WTC11 (cell line): ENCODE results near the gene HPCAL1. TPM values are rescaled to one million over a fixed set of nuclear protein-coding genes. Genes with fewer than 3 reads are reported as not detected.
A peak's percentile ranks its signal among the peaks of the same experiment; 100 is the strongest.

ENCODE experiments used
- ATAC-seq: fragments of 200-7000 bp; cut with Tn5 transposase; 2 replicates; pipeline ENCODE4 v1.10.0; 2021; ENCODE audit warnings: mild to moderate bottlenecking, moderate library complexity
- CTCF ChIA-PET: fragments of 300-600 bp; sonication (Branson Sonifier 250); formaldehyde crosslinking; loops from one replicate; lab custom pipeline; 2021; ENCODE audit warnings: antibody characterized with exemption; lab: Charles Lee
- POLR2A ChIA-PET: fragments of 350-600 bp; sonication (Branson Sonifier 250); formaldehyde crosslinking; loops from one replicate; lab custom pipeline; 2021; ENCODE audit warnings: antibody characterized with exemption; lab: Charles Lee
- DNase-seq: peaks from one replicate; pipeline ENCODE4 v3.0.0; 2021; ENCODE audit warnings: low spot score
- H3K27ac Mint-ChIP-seq: 2 replicates; pipeline ENCODE4 v1.8.0; 2021; ENCODE audit warnings: mixed read lengths
- H3K27me3 Mint-ChIP-seq: 2 replicates; pipeline ENCODE4 v1.8.0; 2021; ENCODE audit warnings: low read depth, mild to moderate bottlenecking, moderate library complexity, mixed read lengths
- H3K36me3 Mint-ChIP-seq: 2 replicates; pipeline ENCODE4 v1.8.0; 2021; ENCODE audit warnings: mixed read lengths
- H3K4me1 Mint-ChIP-seq: 2 replicates; pipeline ENCODE4 v1.8.0; 2022; ENCODE audit warnings: mixed read lengths
- H3K4me3 Mint-ChIP-seq: 2 replicates; pipeline ENCODE4 v1.8.0; 2021; ENCODE audit warnings: mild to moderate bottlenecking, moderate library complexity, mixed read lengths
- H3K9me3 Mint-ChIP-seq: 2 replicates; pipeline ENCODE4 v1.8.0; 2021; ENCODE audit warnings: mixed read lengths
- ATF1 ChIP-seq: sonication (generic); formaldehyde crosslinking; IDR thresholded peaks from 2 replicates; pipeline ENCODE4 v1.8.1; 2023; ENCODE audit warnings: mild to moderate bottlenecking, moderate library complexity, missing genetic modification reagents
- KAT7 ChIP-seq: sonication (generic); formaldehyde crosslinking; IDR thresholded peaks from 2 replicates; pipeline ENCODE4 v1.8.1; 2023; ENCODE audit warnings: missing genetic modification reagents, mild to moderate bottlenecking, borderline replicate concordance
- NFATC4 ChIP-seq: fragments of 250-450 bp; sonication (Bioruptor Pico); IDR thresholded peaks from 2 replicates; pipeline ENCODE4 v1.9.0; 2021; ENCODE audit warnings: mild to moderate bottlenecking
- NR1H2 ChIP-seq: sonication (generic); formaldehyde crosslinking; IDR thresholded peaks from 2 replicates; pipeline ENCODE4 v1.9.0; 2021; ENCODE audit warnings: mild to moderate bottlenecking, moderate library complexity, missing genetic modification reagents
- OVOL2 ChIP-seq: fragments of 250-450 bp; sonication (Bioruptor Pico); IDR thresholded peaks from 2 replicates; pipeline ENCODE4 v1.9.0; 2021; ENCODE audit warnings: mild to moderate bottlenecking, borderline replicate concordance
- PRRX2 ChIP-seq: fragments of 250-450 bp; sonication (Bioruptor Pico); IDR thresholded peaks from 2 replicates; pipeline ENCODE4 v1.8.0; 2021; ENCODE audit warnings: mild to moderate bottlenecking
- SMAD4 ChIP-seq: sonication (generic); formaldehyde crosslinking; IDR thresholded peaks from 2 replicates; pipeline ENCODE4 v1.8.0; 2022; ENCODE audit warnings: mild to moderate bottlenecking, missing genetic modification reagents
- SOX15 ChIP-seq: fragments of 250-450 bp; sonication (Bioruptor Pico); IDR thresholded peaks from 2 replicates; pipeline ENCODE4 v1.9.0; 2021; ENCODE audit warnings: mild to moderate bottlenecking
- TP53 ChIP-seq: sonication (generic); formaldehyde crosslinking; IDR thresholded peaks from 2 replicates; pipeline ENCODE4 v1.8.1; 2023; ENCODE audit warnings: mild to moderate bottlenecking, missing genetic modification reagents
- ZNF263 ChIP-seq: sonication (generic); formaldehyde crosslinking; IDR thresholded peaks from 2 replicates; pipeline ENCODE4 v1.8.1; 2022; ENCODE audit warnings: low read depth, mild to moderate bottlenecking, moderate library complexity, missing genetic modification reagents
- ZNF317 ChIP-seq: sonication (generic); formaldehyde crosslinking; IDR thresholded peaks from 2 replicates; pipeline ENCODE4 v1.8.1; 2023; ENCODE audit warnings: low read depth, mild to moderate bottlenecking, moderate library complexity, missing genetic modification reagents, borderline replicate concordance
- ZNF423 ChIP-seq: fragments of 250-450 bp; sonication (Bioruptor Pico); IDR thresholded peaks from 2 replicates; pipeline ENCODE4 v2.1.2; 2022; ENCODE audit warnings: mild to moderate bottlenecking, moderate library complexity
- total RNA-seq: library from RNA; stranded (reverse); gene quantifications from 3 replicates; pipeline ENCODE4 v1.2.3, GENCODE V29; 2021
- TF ChIP-seq, protein P1 (sequence below): sonication (generic); formaldehyde crosslinking; IDR thresholded peaks from 2 replicates; pipeline ENCODE4 v1.8.0; 2022; ENCODE audit warnings: missing genetic modification reagents
- TF ChIP-seq, protein P2 (sequence below): fragments of 250-450 bp; sonication (Bioruptor Pico); IDR thresholded peaks from 2 replicates; pipeline ENCODE4 v1.8.0; 2021; ENCODE audit warnings: mild to moderate bottlenecking
- TF ChIP-seq, protein P3 (sequence below): sonication (generic); formaldehyde crosslinking; conservative IDR thresholded peaks from 2 replicates; pipeline ENCODE4 v1.8.1; 2023; ENCODE audit warnings: mild to moderate bottlenecking, low read depth, missing genetic modification reagents, moderate library complexity
- TF ChIP-seq, protein P4 (sequence below): sonication (generic); formaldehyde crosslinking; IDR thresholded peaks from 2 replicates; pipeline ENCODE4 v1.8.0; 2022; ENCODE audit warnings: mild to moderate bottlenecking, missing genetic modification reagents
- TF ChIP-seq, protein P5 (sequence below): sonication (generic); formaldehyde crosslinking; IDR thresholded peaks from 2 replicates; pipeline ENCODE4 v1.8.0; 2023; ENCODE audit warnings: missing genetic modification reagents, mild to moderate bottlenecking, borderline replicate concordance

Gene HPCAL1
- total RNA-seq, 1 experiment from 2014 or later = 11.8 TPM

DNA sequence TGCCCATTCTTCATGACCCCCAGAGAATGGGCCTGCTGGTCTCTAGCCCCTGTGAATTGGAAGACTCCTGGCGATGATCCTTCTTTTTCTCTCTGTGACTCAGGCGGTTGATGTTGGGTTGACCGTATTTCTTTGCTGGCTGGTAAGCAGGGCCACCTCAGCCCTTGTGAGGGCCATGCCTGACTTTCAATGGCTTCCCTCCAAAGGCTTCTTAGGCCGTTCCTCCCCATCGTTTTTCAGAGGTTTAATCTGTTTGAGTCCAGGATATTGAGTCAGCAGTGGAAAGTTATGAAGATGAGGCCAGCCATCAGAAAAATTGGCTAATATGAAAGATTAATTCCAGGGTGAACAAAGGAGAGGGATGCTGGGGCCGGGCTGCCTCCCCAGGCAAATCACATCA lies 13.6 kb downstream of the HPCAL1 start:
- Mint-ChIP-seq H3K36me3 (no peaks in the 10 kb centered on the region), H3K9me3 (no peaks in the 10 kb centered on the region), H3K27me3 (no peaks in the 10 kb centered on the region), H3K4me1 (peaks cover 15% of the 10 kb centered on the region), H3K4me3 (no peak overlapping the region), H3K27ac (peak overlapping the region; percentile 89)
- DNase-seq (no peak), ATAC-seq (no peak)
- ChIA-PET POLR2A (no interaction called here), CTCF (interaction anchor here (1.2 to 2.6 kb wide), 2 partner anchors 12 to 192 kb away, joined by 4 to 27 read pairs; partner anchors contain the start of gene HPCAL1)
- TF ChIP-seq, protein P1, sequence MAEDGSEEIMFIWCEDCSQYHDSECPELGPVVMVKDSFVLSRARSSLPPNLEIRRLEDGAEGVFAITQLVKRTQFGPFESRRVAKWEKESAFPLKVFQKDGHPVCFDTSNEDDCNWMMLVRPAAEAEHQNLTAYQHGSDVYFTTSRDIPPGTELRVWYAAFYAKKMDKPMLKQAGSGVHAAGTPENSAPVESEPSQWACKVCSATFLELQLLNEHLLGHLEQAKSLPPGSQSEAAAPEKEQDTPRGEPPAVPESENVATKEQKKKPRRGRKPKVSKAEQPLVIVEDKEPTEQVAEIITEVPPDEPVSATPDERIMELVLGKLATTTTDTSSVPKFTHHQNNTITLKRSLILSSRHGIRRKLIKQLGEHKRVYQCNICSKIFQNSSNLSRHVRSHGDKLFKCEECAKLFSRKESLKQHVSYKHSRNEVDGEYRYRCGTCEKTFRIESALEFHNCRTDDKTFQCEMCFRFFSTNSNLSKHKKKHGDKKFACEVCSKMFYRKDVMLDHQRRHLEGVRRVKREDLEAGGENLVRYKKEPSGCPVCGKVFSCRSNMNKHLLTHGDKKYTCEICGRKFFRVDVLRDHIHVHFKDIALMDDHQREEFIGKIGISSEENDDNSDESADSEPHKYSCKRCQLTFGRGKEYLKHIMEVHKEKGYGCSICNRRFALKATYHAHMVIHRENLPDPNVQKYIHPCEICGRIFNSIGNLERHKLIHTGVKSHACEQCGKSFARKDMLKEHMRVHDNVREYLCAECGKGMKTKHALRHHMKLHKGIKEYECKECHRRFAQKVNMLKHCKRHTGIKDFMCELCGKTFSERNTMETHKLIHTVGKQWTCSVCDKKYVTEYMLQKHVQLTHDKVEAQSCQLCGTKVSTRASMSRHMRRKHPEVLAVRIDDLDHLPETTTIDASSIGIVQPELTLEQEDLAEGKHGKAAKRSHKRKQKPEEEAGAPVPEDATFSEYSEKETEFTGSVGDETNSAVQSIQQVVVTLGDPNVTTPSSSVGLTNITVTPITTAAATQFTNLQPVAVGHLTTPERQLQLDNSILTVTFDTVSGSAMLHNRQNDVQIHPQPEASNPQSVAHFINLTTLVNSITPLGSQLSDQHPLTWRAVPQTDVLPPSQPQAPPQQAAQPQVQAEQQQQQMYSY (CRISPR knock-in tag) = no peak
- TF ChIP-seq PRRX2 (CRISPR knock-in tag) (no peak), TP53 (CRISPR knock-in tag) (no peak), ZNF317 (no peak), ZNF263 (no peak), SMAD4 (CRISPR knock-in tag) (no peak), NR1H2 (CRISPR knock-in tag) (no peak), ZNF423 (CRISPR knock-in tag) (no peak), NFATC4 (CRISPR knock-in tag) (no peak)
- TF ChIP-seq, protein P2, sequence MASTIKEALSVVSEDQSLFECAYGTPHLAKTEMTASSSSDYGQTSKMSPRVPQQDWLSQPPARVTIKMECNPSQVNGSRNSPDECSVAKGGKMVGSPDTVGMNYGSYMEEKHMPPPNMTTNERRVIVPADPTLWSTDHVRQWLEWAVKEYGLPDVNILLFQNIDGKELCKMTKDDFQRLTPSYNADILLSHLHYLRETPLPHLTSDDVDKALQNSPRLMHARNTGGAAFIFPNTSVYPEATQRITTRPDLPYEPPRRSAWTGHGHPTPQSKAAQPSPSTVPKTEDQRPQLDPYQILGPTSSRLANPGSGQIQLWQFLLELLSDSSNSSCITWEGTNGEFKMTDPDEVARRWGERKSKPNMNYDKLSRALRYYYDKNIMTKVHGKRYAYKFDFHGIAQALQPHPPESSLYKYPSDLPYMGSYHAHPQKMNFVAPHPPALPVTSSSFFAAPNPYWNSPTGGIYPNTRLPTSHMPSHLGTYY = no peak
- TF ChIP-seq, protein P3, sequence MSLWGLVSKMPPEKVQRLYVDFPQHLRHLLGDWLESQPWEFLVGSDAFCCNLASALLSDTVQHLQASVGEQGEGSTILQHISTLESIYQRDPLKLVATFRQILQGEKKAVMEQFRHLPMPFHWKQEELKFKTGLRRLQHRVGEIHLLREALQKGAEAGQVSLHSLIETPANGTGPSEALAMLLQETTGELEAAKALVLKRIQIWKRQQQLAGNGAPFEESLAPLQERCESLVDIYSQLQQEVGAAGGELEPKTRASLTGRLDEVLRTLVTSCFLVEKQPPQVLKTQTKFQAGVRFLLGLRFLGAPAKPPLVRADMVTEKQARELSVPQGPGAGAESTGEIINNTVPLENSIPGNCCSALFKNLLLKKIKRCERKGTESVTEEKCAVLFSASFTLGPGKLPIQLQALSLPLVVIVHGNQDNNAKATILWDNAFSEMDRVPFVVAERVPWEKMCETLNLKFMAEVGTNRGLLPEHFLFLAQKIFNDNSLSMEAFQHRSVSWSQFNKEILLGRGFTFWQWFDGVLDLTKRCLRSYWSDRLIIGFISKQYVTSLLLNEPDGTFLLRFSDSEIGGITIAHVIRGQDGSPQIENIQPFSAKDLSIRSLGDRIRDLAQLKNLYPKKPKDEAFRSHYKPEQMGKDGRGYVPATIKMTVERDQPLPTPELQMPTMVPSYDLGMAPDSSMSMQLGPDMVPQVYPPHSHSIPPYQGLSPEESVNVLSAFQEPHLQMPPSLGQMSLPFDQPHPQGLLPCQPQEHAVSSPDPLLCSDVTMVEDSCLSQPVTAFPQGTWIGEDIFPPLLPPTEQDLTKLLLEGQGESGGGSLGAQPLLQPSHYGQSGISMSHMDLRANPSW (CRISPR knock-in tag) = no peak

DNA sequence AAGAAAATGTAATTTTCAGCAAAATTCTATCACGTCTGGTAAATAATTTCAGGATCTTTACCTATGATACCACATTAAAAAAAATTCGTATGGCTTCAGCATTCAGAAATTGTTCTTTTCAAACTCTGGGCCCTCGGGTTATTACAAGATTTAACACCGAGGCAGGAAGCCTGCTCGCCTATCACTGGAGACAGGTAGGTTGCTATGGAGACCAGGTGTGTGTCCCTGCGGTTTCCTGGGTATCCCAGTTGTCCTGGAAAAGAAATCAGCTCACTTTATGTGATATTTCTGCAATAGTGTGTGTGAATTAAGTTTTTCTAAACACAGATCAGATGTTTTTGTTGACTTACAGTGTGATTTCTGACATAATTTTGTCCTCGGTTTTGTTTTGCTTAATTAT lies 14.2 kb downstream of the HPCAL1 start:
- H3K4me3 Mint-ChIP-seq = no peak overlapping the region
- peaks cover 15% of the 10 kb centered on the region for H3K4me1 Mint-ChIP-seq
- H3K9me3 Mint-ChIP-seq = no peaks in the 10 kb centered on the region
- H3K27ac Mint-ChIP-seq = no peak overlapping the region
- ATAC-seq (no peak), DNase-seq (no peak)
- ChIA-PET POLR2A (no interaction called here), CTCF (interaction anchor here (0.8 to 2.6 kb wide), 6 partner anchors 13 to 192 kb away, joined by 3 to 42 read pairs (median 5); partner anchors contain the start of gene HPCAL1)
- TF ChIP-seq ATF1 (CRISPR knock-in tag) (no peak), KAT7 (CRISPR knock-in tag) (no peak), OVOL2 (CRISPR knock-in tag) (no peak)
- H3K27me3 Mint-ChIP-seq = no peaks in the 10 kb centered on the region
- no peaks in the 10 kb centered on the region for H3K36me3 Mint-ChIP-seq

DNA sequence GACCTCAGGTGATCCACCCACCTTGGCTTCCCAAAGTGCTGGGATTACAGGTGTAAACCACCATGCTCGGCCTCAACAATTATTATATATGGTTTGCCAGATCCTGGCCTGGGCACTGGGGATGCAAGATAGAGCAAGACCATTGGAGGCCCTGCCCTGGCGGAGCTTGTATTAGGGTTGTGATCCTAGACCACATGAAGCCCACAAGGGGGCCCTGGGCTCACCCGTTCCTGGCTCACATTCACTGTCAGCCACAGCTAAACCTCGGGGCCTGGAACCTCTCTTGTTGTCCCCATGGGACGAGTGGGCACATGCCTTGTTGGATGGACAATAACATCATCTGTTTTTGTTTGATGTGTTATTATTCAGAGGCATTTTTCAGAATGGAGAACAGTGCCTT lies 14.9 kb downstream of the HPCAL1 start:
- H3K4me1 Mint-ChIP-seq = peaks cover 15% of the 10 kb centered on the region
- H3K36me3 Mint-ChIP-seq = no peaks in the 10 kb centered on the region
- H3K27me3 Mint-ChIP-seq = no peaks in the 10 kb centered on the region
- POLR2A ChIA-PET = no interaction called here
- CTCF ChIA-PET = interaction anchor here (0.5 to 2.6 kb wide), 15 partner anchors 12 to 193 kb away, joined by 3 to 42 read pairs (median 4); partner anchors contain the start of gene HPCAL1
- ATAC-seq (peak; percentile 88), DNase-seq (peak; percentile 38)
- H3K27ac Mint-ChIP-seq = no peak overlapping the region
- no peaks in the 10 kb centered on the region for H3K9me3 Mint-ChIP-seq
- no peak overlapping the region for H3K4me3 Mint-ChIP-seq
- TF ChIP-seq SOX15 (CRISPR knock-in tag) = no peak
- TF ChIP-seq, protein P4, sequence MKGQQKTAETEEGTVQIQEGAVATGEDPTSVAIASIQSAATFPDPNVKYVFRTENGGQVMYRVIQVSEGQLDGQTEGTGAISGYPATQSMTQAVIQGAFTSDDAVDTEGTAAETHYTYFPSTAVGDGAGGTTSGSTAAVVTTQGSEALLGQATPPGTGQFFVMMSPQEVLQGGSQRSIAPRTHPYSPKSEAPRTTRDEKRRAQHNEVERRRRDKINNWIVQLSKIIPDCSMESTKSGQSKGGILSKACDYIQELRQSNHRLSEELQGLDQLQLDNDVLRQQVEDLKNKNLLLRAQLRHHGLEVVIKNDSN (CRISPR knock-in tag) = no peak
- TF ChIP-seq, protein P5, sequence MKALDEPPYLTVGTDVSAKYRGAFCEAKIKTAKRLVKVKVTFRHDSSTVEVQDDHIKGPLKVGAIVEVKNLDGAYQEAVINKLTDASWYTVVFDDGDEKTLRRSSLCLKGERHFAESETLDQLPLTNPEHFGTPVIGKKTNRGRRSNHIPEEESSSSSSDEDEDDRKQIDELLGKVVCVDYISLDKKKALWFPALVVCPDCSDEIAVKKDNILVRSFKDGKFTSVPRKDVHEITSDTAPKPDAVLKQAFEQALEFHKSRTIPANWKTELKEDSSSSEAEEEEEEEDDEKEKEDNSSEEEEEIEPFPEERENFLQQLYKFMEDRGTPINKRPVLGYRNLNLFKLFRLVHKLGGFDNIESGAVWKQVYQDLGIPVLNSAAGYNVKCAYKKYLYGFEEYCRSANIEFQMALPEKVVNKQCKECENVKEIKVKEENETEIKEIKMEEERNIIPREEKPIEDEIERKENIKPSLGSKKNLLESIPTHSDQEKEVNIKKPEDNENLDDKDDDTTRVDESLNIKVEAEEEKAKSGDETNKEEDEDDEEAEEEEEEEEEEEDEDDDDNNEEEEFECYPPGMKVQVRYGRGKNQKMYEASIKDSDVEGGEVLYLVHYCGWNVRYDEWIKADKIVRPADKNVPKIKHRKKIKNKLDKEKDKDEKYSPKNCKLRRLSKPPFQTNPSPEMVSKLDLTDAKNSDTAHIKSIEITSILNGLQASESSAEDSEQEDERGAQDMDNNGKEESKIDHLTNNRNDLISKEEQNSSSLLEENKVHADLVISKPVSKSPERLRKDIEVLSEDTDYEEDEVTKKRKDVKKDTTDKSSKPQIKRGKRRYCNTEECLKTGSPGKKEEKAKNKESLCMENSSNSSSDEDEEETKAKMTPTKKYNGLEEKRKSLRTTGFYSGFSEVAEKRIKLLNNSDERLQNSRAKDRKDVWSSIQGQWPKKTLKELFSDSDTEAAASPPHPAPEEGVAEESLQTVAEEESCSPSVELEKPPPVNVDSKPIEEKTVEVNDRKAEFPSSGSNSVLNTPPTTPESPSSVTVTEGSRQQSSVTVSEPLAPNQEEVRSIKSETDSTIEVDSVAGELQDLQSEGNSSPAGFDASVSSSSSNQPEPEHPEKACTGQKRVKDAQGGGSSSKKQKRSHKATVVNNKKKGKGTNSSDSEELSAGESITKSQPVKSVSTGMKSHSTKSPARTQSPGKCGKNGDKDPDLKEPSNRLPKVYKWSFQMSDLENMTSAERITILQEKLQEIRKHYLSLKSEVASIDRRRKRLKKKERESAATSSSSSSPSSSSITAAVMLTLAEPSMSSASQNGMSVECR (CRISPR knock-in tag) = no peak
